Measurements from ENCODE around the gene NECAB3. TPM values are rescaled to one million over a fixed set of nuclear protein-coding genes. Genes with fewer than 3 reads are reported as not detected.

NECAB3 gene
- total RNA-seq, 2 donors from 2014 or later, result 38.5 to 54.1 TPM

DNA sequence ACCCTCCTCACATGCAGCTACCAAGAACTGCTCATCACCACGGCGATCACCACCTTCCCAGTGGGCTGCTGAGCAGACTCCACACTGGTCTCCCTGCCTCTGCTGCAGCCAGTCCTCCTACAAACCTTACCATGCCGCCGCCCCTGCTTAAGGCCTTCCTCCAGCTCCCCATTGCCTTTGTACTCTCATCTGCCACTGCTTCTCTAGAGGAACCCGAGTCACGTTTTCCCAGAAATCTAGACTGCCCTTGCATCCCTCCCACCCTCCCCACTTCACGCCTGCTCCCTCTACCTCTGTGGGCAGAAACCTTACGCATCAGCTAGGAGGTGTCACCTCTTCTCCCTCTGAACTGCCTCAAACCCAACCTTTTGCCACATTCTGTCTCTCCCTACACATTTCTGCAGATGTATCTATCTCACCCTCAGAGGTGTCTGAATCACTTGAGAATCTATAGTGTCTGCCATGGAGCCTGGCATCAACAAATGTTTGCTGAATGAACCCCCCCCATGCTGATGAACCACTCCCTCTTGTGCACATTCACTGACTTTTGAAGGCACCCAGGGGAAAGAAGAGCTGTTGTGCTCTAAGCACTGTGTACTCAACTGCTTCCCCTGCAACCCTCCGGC, 7.6 kb upstream of the NECAB3 start:
- ATAC-seq (no peak), DNase-seq (no peak)
- intact Hi-C loops (cut with DNase I, micrococcal nuclease), result no loop called here

DNA sequence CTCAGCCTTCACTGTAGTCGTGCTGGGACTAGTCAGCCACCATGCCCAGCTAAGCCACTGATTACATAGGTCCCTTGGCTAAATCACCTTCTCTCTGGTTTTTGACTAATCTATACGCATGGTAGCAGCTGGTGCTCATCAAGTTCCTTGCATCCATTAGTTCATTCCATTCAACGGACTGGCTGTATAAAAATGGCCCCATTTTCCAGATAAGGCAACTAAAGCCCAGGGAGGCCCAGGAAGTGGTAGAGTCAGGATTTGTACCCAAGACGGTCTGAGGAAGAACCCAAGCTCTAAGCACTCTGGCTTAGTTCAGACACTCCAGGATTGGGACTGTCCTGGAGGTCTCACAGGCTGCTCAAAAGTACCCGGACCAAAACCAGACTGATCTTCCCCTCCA, 7.1 kb upstream of the NECAB3 start:
- intact Hi-C loops (cut with DNase I, micrococcal nuclease), result no loop called here
- DNase-seq, result no peak
- no peak for ATAC-seq

- ATAC-seq (no peak), DNase-seq (no peak)
- intact Hi-C loops (cut with DNase I, micrococcal nuclease), result no loop called here
These were observed 6.5 kb upstream of the NECAB3 start for GRCh38 chr20:33680686-33681085.

- intact Hi-C loops (cut with DNase I, micrococcal nuclease), result no loop called here
- no peak for ATAC-seq
- no peak for DNase-seq
These were observed 5.7 kb upstream of the NECAB3 start for GRCh38 chr20:33679758-33680485.

- intact Hi-C loops (cut with DNase I, micrococcal nuclease), result no loop called here
- no peak for DNase-seq
- no peak for ATAC-seq
These were observed 3.9 kb upstream of the NECAB3 start for GRCh38 chr20:33677991-33678702.

- intact Hi-C loops (cut with DNase I, micrococcal nuclease), result no loop called here
- ATAC-seq, result no peak
- no peak for DNase-seq
These were observed 2.7 kb upstream of the NECAB3 start for GRCh38 chr20:33676652-33677645.

GRCh38 chr20:33676121-33676520, 1.9 kb upstream of the NECAB3 start:
- intact Hi-C loops (cut with DNase I, micrococcal nuclease), result no loop called here
- DNase-seq, result no peak
- ATAC-seq, result no peak

GRCh38 chr20:33675136-33675959, 1.1 kb upstream of the NECAB3 start:
- DNase-seq (no peak), ATAC-seq (peak; percentile 49)

DNA sequence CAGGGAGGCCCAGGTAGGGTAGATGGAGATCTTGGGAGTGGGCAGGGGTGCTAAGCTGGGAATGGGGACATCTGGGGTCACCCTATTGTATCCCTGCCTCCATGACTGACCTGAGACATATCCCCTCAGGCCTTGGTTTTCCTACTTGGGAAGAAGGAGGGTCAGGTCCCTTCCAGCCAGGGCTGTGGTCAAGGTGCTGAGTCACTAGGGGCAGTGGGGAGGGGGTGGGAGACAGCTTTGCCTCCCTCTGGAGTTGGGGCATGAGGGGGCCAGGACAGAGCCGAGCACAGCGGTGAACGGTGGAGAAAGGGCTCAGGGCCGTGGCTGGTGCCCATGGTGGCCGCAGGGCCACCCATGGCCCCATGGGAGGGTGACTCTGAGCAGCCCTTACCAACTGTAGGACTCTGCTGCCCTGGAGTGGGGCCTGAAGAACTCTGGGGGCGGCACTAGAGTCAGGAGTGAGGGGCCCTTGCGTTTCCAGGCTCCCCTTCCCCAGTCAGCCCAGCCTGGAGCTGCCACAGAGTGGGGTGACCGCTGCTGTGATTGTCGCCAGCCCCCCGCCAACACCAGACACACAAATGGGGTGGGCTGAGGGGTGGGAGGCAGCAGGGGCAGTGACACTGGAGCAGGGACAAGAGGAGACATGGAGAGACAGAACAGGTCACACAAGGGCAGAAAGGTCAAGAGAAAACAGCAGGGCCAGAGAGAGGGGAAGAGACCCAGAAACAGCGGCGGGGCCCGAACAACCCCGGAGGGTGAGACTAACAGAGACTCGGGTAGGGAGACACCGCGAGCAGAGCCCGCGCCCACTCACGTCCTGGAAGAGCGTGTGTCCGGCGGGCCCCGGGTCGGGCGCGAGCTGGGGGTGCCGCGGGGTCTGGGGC, 576 bp downstream of the NECAB3 start:
- intact Hi-C loops (cut with DNase I, micrococcal nuclease), result no loop called here
- ATAC-seq, result peak; percentile 23
- DNase-seq, result no peak

More at GRCh38 chr20:33675136-33675959, 1.1 kb upstream of the NECAB3 start:
- intact Hi-C loops (cut with DNase I, micrococcal nuclease), result no loop called here

- ATAC-seq (no peak), DNase-seq (no peak)
- intact Hi-C loops (cut with DNase I, micrococcal nuclease), result no loop called here
These were observed 1.2 kb downstream of the NECAB3 start for GRCh38 chr20:33673114-33673409.

GRCh38 chr20:33672426-33673113, 1.7 kb downstream of the NECAB3 start:
- DNase-seq, result no peak
- intact Hi-C loops (cut with DNase I, micrococcal nuclease), result no loop called here

GRCh38 chr20:33671573-33672288, 2.5 kb downstream of the NECAB3 start:
- ATAC-seq (no peak), DNase-seq (no peak)
- intact Hi-C loops (cut with DNase I, micrococcal nuclease), result no loop called here

More at GRCh38 chr20:33672426-33673113, 1.7 kb downstream of the NECAB3 start:
- ATAC-seq, result no peak

DNA sequence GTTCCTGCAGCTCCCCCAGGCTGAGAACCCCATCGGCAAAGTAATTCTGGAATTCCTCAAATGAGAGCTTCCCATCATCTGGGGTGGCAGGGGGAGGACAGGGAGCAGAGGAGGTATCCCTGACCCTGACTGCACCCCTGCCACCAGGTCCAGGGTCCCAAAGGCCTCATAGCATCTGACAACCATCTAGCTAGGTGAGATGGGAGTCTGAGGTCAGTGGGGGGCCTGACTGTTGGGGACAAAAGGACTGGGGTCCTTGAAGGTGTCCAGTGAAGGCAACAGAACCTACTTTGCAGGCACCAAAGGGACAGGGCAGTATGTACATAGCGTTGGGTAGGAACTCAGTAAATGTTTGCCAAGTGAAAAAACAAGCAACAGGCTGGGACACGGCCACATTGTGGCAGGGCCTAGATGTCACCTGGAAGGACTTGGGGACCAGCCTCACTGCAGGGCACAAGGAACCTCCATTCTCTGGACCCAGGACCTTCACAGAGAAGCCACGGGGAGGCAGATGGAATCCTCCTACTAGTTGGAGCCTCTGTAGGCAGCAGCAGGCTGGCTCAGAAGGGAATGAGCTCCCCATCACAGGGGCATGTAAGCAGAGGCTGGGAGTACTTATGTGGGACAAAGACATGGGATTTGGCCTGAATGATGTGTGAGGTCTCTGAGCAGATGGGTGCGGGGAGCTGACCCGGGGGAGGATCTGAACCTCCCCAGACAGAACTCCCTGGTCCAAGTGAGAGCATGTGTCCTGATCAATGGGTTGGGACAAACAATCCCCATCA, 3.3 kb downstream of the NECAB3 start:
- intact Hi-C loops (cut with DNase I, micrococcal nuclease), result no loop called here
- ATAC-seq (no peak), DNase-seq (no peak)

- DNase-seq, result no peak
- no peak for ATAC-seq
- intact Hi-C loops (cut with DNase I, micrococcal nuclease), result no loop called here
These were observed 4.2 kb downstream of the NECAB3 start for GRCh38 chr20:33669873-33670640.

DNA sequence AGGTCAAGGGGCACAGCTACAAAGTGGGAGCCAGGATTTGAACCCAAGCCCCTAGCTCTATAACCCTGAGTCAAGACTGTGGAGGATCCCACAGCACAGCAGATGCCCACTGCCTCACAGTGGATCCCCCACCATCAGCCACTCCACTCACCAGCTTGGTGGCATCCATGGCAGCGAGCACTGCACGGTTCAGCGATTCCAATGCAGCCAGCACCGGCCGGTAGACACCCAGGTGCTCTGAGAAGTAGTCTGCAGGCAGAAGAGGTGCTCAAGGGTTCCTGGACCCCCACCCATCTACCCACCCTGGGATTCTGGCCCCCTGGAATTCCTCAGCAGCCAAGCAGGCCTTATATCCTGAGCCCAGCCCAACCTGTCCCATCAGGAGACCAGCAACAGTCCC, 5.0 kb downstream of the NECAB3 start:
- ATAC-seq (no peak), DNase-seq (no peak)
- intact Hi-C loops (cut with DNase I, micrococcal nuclease), result no loop called here

Measured in left colon (tissue), 2 donors.